Measurements from ENCODE around the gene ZFHX3. TPM values are rescaled to one million over a fixed set of nuclear protein-coding genes. Genes with fewer than 3 reads are reported as not detected.

Gene ZFHX3
- total and polyA plus RNA-seq, 2 donors (not counting 3 experiments of a cell fraction or from before 2014, with no cell fraction given): 3.7 to 18.8 TPM

GRCh38 chr16:72793017-72793416 lies 254.9 kb downstream of the ZFHX3 start:
- H4K20me1 ChIP-seq (replicated peaks; ENCODE audit: control insufficient read depth, extremely low read depth, insufficient read depth, low read length): no peaks in the 10 kb centered on the region
- H3K4me3 ChIP-seq (replicated peaks in 1 of 3; ENCODE audit: insufficient read depth in 1 of 3, low read depth in 1 of 3, low read length in 3 of 3): no peak overlapping the region
- intact Hi-C loops (cut with micrococcal nuclease) (no loop called here), dilution Hi-C loops (cut with MboI; ENCODE audit: extremely low pct_ligation_motif_present, low sequenced_read_pairs) (no loop called here)
- no peaks in the 10 kb centered on the region for H3K9me1 ChIP-seq (replicated peaks; ENCODE audit: control insufficient read depth, extremely low read depth, insufficient read depth, low read length)
- H3K9me3 ChIP-seq (replicated peaks; ENCODE audit: control insufficient read depth, insufficient read depth, low read length): no peaks in the 10 kb centered on the region
- H3K27me3 ChIP-seq (ENCODE audit: control insufficient read depth in 2 of 2, insufficient read depth in 2 of 2, low read length in 2 of 2): no peaks in the 10 kb centered on the region
- no peak overlapping the region for H3K27ac ChIP-seq (ENCODE audit: insufficient read depth, low read depth, low read length)
- BruUV-seq (replicated peaks): no TSS peak
- peaks cover 2 to 24% of the 10 kb centered on the region in 2 experiments for H3K36me3 ChIP-seq (ENCODE audit: control insufficient read depth in 2 of 2, extremely low read depth in 1 of 2, insufficient read depth in 2 of 2, low read length in 2 of 2)
- H3K4me1 ChIP-seq (ENCODE audit: control insufficient read depth, extremely low read depth, insufficient read depth, low read length): no peaks in the 10 kb centered on the region
- no peak overlapping the region for H3K4me2 ChIP-seq (ENCODE audit: insufficient read depth, low read length)
- H2AFZ ChIP-seq (ENCODE audit: low read depth, low read length): no peak overlapping the region
- POLR2A ChIA-PET: no interaction called here
- DNase-seq (ENCODE audit: low read depth, low spot score) (no peak), FAIRE-seq (no peak)
- H3K9ac ChIP-seq (replicated peaks; ENCODE audit: extremely low read depth, insufficient read depth, low read length): no peak overlapping the region
- CTCF ChIA-PET: no interaction called here
- H3K79me2 ChIP-seq (ENCODE audit: control insufficient read depth, insufficient read depth, low read length): no peaks in the 10 kb centered on the region
- TF ChIP-seq POLR2AphosphoS5 (IDR thresholded peaks at IDR 0.05; ENCODE audit: insufficient read depth, low read depth, low read length) (no peak), CTCF (IDR thresholded peaks at IDR 0.05; ENCODE audit: extremely low read depth in 1 of 2, insufficient read depth in 1 of 2, low read depth in 1 of 2, low read length in 2 of 2) (no peak), JUN (IDR thresholded peaks at IDR 0.05; ENCODE audit: borderline replicate concordance, insufficient read depth, insufficient read length, low read depth) (no peak), FOS (IDR thresholded peaks at IDR 0.05; ENCODE audit: borderline replicate concordance, insufficient read depth, low read length) (no peak), POLR2A (IDR thresholded peaks at IDR 0.05; ENCODE audit: low read depth, low read length) (no peak), GATA2 (IDR thresholded peaks at IDR 0.05; ENCODE audit: insufficient read depth, insufficient read length, low read depth, low read length) (no peak), EZH2 (IDR thresholded peaks at IDR 0.05; ENCODE audit: borderline replicate concordance, low read depth, low read length, severe bottlenecking) (no peak), MYC (IDR thresholded peaks at IDR 0.05; ENCODE audit: low read depth, low read length) (no peak), MAX (IDR thresholded peaks at IDR 0.05; ENCODE audit: insufficient read depth, insufficient read length) (no peak)

Measured in endothelial cell of umbilical vein (primary cell).